HFFc6 (cell line): ENCODE data around the gene GCSAM. TPM values are rescaled to one million over a fixed set of nuclear protein-coding genes. Genes with fewer than 3 reads are reported as not detected.
A peak's percentile ranks its signal among the peaks of the same experiment; 100 is the strongest.

Source experiments
- DNase-seq: peaks from one replicate; pipeline ENCODE4 v3.0.0-alpha.2; 2018
- H3K27ac Mint-ChIP-seq: 2 replicates; pipeline ENCODE4 v1.8.0; 2020; ENCODE audit warnings: mild to moderate bottlenecking, mixed read lengths
- H3K27me3 Mint-ChIP-seq: 2 replicates; pipeline ENCODE4 v1.8.0; 2021; ENCODE audit warnings: mild to moderate bottlenecking, moderate library complexity, mixed read lengths; ENCODE audit not compliant: insufficient read depth
- H3K36me3 Mint-ChIP-seq: 2 replicates; pipeline ENCODE4 v1.8.0; 2021; ENCODE audit warnings: low read depth, mixed read lengths
- H3K4me1 Mint-ChIP-seq: 2 replicates; pipeline ENCODE4 v1.8.0; 2020; ENCODE audit warnings: low read depth, mixed read lengths
- H3K4me3 Mint-ChIP-seq: 2 replicates; pipeline ENCODE4 v1.8.0; 2020; ENCODE audit warnings: mild to moderate bottlenecking, moderate library complexity, mixed read lengths
- H3K9me3 Mint-ChIP-seq: 2 replicates; pipeline ENCODE4 v1.8.0; 2020; ENCODE audit warnings: mild to moderate bottlenecking, mixed read lengths
- total RNA-seq, 6 experiments: library from RNA; stranded (reverse); fragmentation: NEBNext Ultra II Directional; extraction: Animal tissue kit (Norgen Biotek cat#: 25700); gene quantifications; 2 replicates in 1 of 6; 3 replicates in 5 of 6; pipeline ENCODE4 v1.2.3, GENCODE V29; 2021
- TF ChIP-seq, protein P1 (sequence below): fragments of 200-600 bp; sonication (generic); IDR thresholded peaks from 2 replicates; pipeline ENCODE4 v1.5.0; 2021; ENCODE audit warnings: antibody characterized with exemption, mild to moderate bottlenecking

Gene GCSAM
- total RNA-seq, 6 experiments from 2014 or later = not detected

DNA sequence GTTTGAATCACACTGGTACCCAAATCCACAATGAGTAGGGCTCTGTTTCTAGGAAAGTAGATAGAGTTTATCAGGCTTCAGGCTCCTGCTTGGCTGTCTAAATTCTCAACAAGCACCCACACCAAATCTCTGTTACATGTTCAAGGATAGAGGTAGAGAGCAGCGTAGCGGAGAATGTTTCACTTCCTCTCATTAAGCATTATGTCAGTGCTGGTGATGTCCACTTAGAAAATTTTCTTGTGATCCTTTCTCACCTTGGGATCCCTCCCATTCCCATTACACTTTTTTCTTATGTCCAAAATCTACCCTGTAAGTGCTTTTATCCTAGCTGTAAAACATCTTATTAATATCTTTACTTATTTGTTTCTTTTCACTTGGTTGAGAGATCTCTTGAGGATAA lies 34.7 kb upstream of the GCSAM start:
- Mint-ChIP-seq H3K27ac (no peak overlapping the region), H3K4me3 (no peak overlapping the region), H3K4me1 (no peaks in the 10 kb centered on the region), H3K9me3 (peaks cover 9% of the 10 kb centered on the region; the same call in 1 of the 2 replicates), H3K36me3 (peaks cover 8% of the 10 kb centered on the region), H3K27me3 (no peaks in the 10 kb centered on the region; the same call in 1 of the 2 replicates)
- DNase-seq = no peak
- TF ChIP-seq, protein P1, sequence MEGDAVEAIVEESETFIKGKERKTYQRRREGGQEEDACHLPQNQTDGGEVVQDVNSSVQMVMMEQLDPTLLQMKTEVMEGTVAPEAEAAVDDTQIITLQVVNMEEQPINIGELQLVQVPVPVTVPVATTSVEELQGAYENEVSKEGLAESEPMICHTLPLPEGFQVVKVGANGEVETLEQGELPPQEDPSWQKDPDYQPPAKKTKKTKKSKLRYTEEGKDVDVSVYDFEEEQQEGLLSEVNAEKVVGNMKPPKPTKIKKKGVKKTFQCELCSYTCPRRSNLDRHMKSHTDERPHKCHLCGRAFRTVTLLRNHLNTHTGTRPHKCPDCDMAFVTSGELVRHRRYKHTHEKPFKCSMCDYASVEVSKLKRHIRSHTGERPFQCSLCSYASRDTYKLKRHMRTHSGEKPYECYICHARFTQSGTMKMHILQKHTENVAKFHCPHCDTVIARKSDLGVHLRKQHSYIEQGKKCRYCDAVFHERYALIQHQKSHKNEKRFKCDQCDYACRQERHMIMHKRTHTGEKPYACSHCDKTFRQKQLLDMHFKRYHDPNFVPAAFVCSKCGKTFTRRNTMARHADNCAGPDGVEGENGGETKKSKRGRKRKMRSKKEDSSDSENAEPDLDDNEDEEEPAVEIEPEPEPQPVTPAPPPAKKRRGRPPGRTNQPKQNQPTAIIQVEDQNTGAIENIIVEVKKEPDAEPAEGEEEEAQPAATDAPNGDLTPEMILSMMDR = no peak

DNA sequence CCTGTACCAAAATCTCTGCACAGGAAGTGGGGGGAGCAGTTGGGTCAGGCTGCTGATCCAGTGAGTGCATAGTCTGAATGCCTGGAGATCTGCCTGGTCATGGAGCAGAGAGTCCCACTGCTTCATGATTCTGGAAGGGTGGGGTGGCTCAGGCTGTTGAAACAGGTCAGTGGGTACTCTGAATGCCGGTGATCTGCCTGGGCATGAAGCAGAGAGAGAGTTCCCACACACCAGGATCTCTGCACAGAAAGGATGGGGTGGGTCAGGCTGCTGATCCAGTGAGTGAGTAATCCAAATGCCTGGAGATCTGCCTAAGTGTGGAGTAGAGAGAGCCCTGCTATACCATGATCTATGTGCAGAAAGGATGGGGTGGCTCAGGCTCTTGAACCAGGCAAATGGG lies 16.1 kb upstream of the GCSAM start:
- H3K4me1 Mint-ChIP-seq = peaks cover 9% of the 10 kb centered on the region
- H3K36me3 Mint-ChIP-seq = peaks cover 42% of the 10 kb centered on the region
- no peak for DNase-seq
- H3K4me3 Mint-ChIP-seq = no peak overlapping the region
- TF ChIP-seq, protein P1 = no peak
- peak overlapping the region; percentile 53; the same call in 1 of the 2 replicates for H3K27ac Mint-ChIP-seq
- H3K27me3 Mint-ChIP-seq = no peaks in the 10 kb centered on the region; the same call in 1 of the 2 replicates
- peaks cover 22% of the 10 kb centered on the region for H3K9me3 Mint-ChIP-seq

DNA sequence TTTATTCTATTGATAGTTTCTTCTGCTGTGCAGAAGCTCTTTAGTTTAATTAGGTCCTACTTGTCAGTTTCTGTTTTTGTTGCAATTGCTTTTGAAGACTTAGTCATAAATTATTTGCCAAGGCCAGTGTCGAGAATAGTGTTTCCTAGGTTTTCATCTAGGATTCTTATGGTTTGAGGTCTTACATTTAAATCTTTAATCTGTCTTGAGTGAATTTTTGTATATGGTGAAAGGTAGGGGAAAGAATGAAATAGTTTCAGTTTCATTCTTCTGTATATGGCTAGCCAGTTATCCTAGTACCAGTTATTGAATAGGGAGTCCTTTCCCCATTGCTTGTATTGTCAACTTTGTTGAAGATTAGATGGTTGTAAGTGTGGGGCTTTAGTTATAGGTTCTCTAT lies 10.6 kb upstream of the GCSAM start:
- Mint-ChIP-seq H3K36me3 (peaks cover 33% of the 10 kb centered on the region), H3K27me3 (no peaks in the 10 kb centered on the region), H3K4me1 (peaks cover 8% of the 10 kb centered on the region)

DNA sequence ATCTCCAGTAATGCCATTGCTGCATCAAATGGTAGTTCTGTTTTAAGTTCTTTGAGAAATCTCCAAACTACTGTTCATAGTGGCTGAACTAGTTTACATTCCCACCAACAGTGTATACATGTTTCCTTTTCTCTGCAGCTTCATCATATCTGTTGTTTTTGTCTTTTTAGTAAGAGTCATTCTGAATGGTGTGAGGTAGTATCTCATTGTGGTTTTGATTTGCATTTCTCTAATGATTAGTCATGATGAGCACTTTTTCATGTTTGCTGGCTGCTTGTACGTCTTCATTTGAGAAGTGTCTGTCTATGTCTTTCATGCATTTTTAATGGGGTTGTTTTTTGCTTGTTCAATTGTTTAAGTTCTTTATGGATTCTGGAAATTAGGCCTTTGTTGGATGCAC lies 10.2 kb upstream of the GCSAM start:
- Mint-ChIP-seq H3K4me3 (no peak overlapping the region), H3K36me3 (peaks cover 32% of the 10 kb centered on the region), H3K9me3 (peaks cover 15% of the 10 kb centered on the region), H3K27me3 (no peaks in the 10 kb centered on the region), H3K4me1 (0 out of 2 replicates have a peak, but pooled peaks cover 7% of the 10 kb centered on the region), H3K27ac (no peak overlapping the region)
- DNase-seq = no peak
- TF ChIP-seq, protein P1 = no peak

More for the DNA sequence above, 10.6 kb upstream of the GCSAM start:
- H3K9me3 Mint-ChIP-seq = peaks cover 15% of the 10 kb centered on the region
- DNase-seq = no peak
- TF ChIP-seq, protein P1 = no peak
- H3K4me3 Mint-ChIP-seq = no peak overlapping the region
- H3K27ac Mint-ChIP-seq = no peak overlapping the region

DNA sequence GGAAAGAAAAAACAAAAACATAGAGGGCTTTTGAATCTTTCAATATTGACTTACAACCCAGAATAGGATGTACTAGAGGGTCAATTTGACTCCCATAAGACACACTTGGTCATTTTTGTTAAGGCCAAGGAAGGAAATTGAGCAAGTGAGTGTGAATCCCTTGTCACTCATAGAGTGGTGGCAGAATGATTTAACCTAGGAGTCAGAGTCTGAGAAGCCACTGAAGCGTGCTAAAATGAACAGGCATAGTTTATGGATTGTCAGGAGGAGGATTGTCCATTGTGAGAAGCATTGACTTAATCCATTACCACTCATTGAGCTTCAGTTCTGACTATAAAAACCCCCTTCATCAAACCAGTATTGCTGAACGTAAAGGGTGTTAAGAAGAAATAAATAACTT lies 8.2 kb upstream of the GCSAM start:
- H3K27ac Mint-ChIP-seq = no peak overlapping the region
- no peak for DNase-seq
- H3K4me3 Mint-ChIP-seq = no peak overlapping the region
- H3K36me3 Mint-ChIP-seq = peaks cover 15% of the 10 kb centered on the region
- TF ChIP-seq, protein P1 = no peak
- H3K27me3 Mint-ChIP-seq = no peaks in the 10 kb centered on the region
- H3K9me3 Mint-ChIP-seq = peaks cover 7% of the 10 kb centered on the region; the same call in 1 of the 2 replicates
- H3K4me1 Mint-ChIP-seq = 0 out of 2 replicates have a peak, but pooled peaks cover 7% of the 10 kb centered on the region
